DMS114 treated with DMSO at 0.1 percent for 48 hours (cell line): ENCODE data around the gene TRIM65.

Source experiments
- DNase-seq: peaks from one replicate; lab custom pipeline; 2025; ENCODE audit not compliant: unreplicated experiment; lab: John Stamatoyannopoulos, UW

TRIM65 gene

GRCh38 chr17:75896415-75897159 lies at the start of gene TRIM65:
Gene TRIM65 (minus strand): TSS chr17:75896951. CDS start chr17:75896937, 14 bp downstream.
- DNase-seq: no peak

GRCh38 chr17:75945211-75945610 lies 48.5 kb upstream of the TRIM65 start:
- DNase-seq: no peak

- DNase-seq: no peak
Measured at GRCh38 chr17:75943491-75943890, 46.7 kb upstream of the TRIM65 start.

GRCh38 chr17:75942473-75942872 lies 45.7 kb upstream of the TRIM65 start:
- no peak for DNase-seq

- no peak for DNase-seq
Measured at GRCh38 chr17:75941442-75941819, 44.7 kb upstream of the TRIM65 start.

GRCh38 chr17:75940727-75941441 lies 44.1 kb upstream of the TRIM65 start, which contains the start of gene FBF1:
Gene FBF1 (minus strand): TSS chr17:75941042. CDS start chr17:75938149, 2,893 bp downstream.
- DNase-seq: peak; percentile 90

- no peak for DNase-seq
Measured at GRCh38 chr17:75937652-75938051, 40.9 kb upstream of the TRIM65 start.

GRCh38 chr17:75933808-75934207 lies 37.1 kb upstream of the TRIM65 start:
- no peak for DNase-seq

GRCh38 chr17:75932852-75933251 lies 36.1 kb upstream of the TRIM65 start:
- no peak for DNase-seq

GRCh38 chr17:75931062-75931461 lies 34.3 kb upstream of the TRIM65 start:
- DNase-seq: no peak

- DNase-seq: no peak
Measured at GRCh38 chr17:75927286-75927922, 30.7 kb upstream of the TRIM65 start.

- no peak for DNase-seq
Measured at GRCh38 chr17:75926456-75926855, 29.7 kb upstream of the TRIM65 start.

- DNase-seq: no peak
Measured at GRCh38 chr17:75925912-75926311, 29.2 kb upstream of the TRIM65 start.

GRCh38 chr17:75925103-75925502 lies 28.4 kb upstream of the TRIM65 start:
- no peak for DNase-seq

GRCh38 chr17:75922963-75923874 lies 26.5 kb upstream of the TRIM65 start:
- no peak for DNase-seq

- DNase-seq: no peak
Measured at GRCh38 chr17:75922173-75922961, 25.6 kb upstream of the TRIM65 start.

- no peak for DNase-seq
Measured at GRCh38 chr17:75921596-75921995, 24.8 kb upstream of the TRIM65 start.

- DNase-seq: no peak
Measured at GRCh38 chr17:75920045-75920560, 23.4 kb upstream of the TRIM65 start.

GRCh38 chr17:75919611-75920010 lies 22.9 kb upstream of the TRIM65 start:
- no peak for DNase-seq

GRCh38 chr17:75917917-75918445 lies 21.2 kb upstream of the TRIM65 start:
- no peak for DNase-seq
